Endothelial cell of umbilical vein (primary cell): ENCODE results near the gene GTF3C4. TPM values are rescaled to one million over a fixed set of nuclear protein-coding genes. Genes with fewer than 3 reads are reported as not detected.

Source experiments
- BruUV-seq: library from RNA; stranded (reverse); fragments of 400-500 nt; replicated peaks from 2 replicates; lab custom pipeline; 2021; lab: Mats Ljungman, UMichigan
- CTCF ChIA-PET: fragments of 300-600, 350-600 bp; sonication (Branson Sonifier 250); formaldehyde crosslinking; loops from one replicate; lab custom pipeline; 2021; ENCODE audit warnings: antibody characterized with exemption, inconsistent platforms; lab: Charles Lee
- POLR2A ChIA-PET: fragments of 300-600, 350-600 bp; sonication (Branson Sonifier 250); formaldehyde crosslinking; loops from one replicate; lab custom pipeline; 2021; ENCODE audit warnings: antibody characterized with exemption, inconsistent platforms; lab: Charles Lee
- DNase-seq: peaks from one replicate; pipeline ENCODE4 v3.0.0-alpha.2; 2011; ENCODE audit warnings: low read depth, low spot score
- FAIRE-seq: peaks from 2 replicates; lab custom pipeline; 2011; peaks lifted over from hg19 to GRCh38; lab: Jason Lieb, UNC
- H2AFZ ChIP-seq: 2 replicates; pipeline ENCODE4 v1.6.0; 2012; ENCODE audit warnings: low read depth, low read length, control low read depth, inconsistent platforms
- H3K27ac ChIP-seq: 2 replicates; pipeline ENCODE4 v1.5.1; 2011; ENCODE audit warnings: low read depth, mild to moderate bottlenecking, control low read depth, low read length, moderate library complexity; ENCODE audit not compliant: insufficient read depth
- H3K27me3 ChIP-seq, 2 experiments: 2 replicates each; pipeline versions ENCODE4 v1.6.0 to v1.6.1; 2011; ENCODE audit warnings: low read length in 2 of 2, mixed read lengths in 1 of 2; ENCODE audit not compliant: control insufficient read depth in 2 of 2, insufficient read depth in 2 of 2
- H3K36me3 ChIP-seq, 2 experiments: 2 replicates in 1 of 2; 3 replicates in 1 of 2; pipeline ENCODE4 v1.5.1; 2011; ENCODE audit warnings: low read length in 2 of 2, mild to moderate bottlenecking in 1 of 2, moderate library complexity in 1 of 2; ENCODE audit not compliant: control insufficient read depth in 2 of 2, insufficient read depth in 2 of 2; ENCODE audit errors: extremely low read depth in 1 of 2
- H3K4me1 ChIP-seq: 3 replicates; pipeline ENCODE4 v1.5.1; 2011; ENCODE audit warnings: mild to moderate bottlenecking, low read length; ENCODE audit not compliant: control insufficient read depth, insufficient read depth; ENCODE audit errors: extremely low read depth
- H3K4me2 ChIP-seq: 2 replicates; pipeline ENCODE4 v1.6.1; 2011; ENCODE audit warnings: low read length, control low read depth, mixed read lengths; ENCODE audit not compliant: insufficient read depth
- H3K4me3 ChIP-seq, 3 experiments: fragments of 200-600 bp in 1 of 3; sonication (generic), shearing (Covaris generic) in 1 of 3; replicated peaks in 1 of 3; 2 replicates each; pipeline ENCODE4 v1.5.1; 2011 to 2016; ENCODE audit warnings: control low read depth in 3 of 3, low read length in 3 of 3, mild to moderate bottlenecking in 2 of 3, inconsistent platforms in 1 of 3, low read depth in 1 of 3, moderate library complexity in 1 of 3; ENCODE audit not compliant: insufficient read depth in 1 of 3
- H3K79me2 ChIP-seq: 2 replicates; pipeline ENCODE4 v1.6.0; 2012; ENCODE audit warnings: low read length, inconsistent platforms; ENCODE audit not compliant: control insufficient read depth, insufficient read depth
- H3K9ac ChIP-seq: replicated peaks from 2 replicates; pipeline ENCODE3; 2011; ENCODE audit warnings: low read length, control low read depth; ENCODE audit not compliant: insufficient read depth; ENCODE audit errors: extremely low read depth
- H3K9me1 ChIP-seq: replicated peaks from 3 replicates; pipeline ENCODE4 v1.6.0; 2011; ENCODE audit warnings: mild to moderate bottlenecking, low read length; ENCODE audit not compliant: control insufficient read depth, insufficient read depth; ENCODE audit errors: extremely low read depth
- H3K9me3 ChIP-seq: replicated peaks from 2 replicates; pipeline ENCODE4 v1.5.1; 2012; ENCODE audit warnings: low read length, inconsistent platforms; ENCODE audit not compliant: control insufficient read depth, insufficient read depth
- H4K20me1 ChIP-seq: replicated peaks from 2 replicates; pipeline ENCODE3; 2011; ENCODE audit warnings: mild to moderate bottlenecking, low read length; ENCODE audit not compliant: control insufficient read depth, insufficient read depth; ENCODE audit errors: extremely low read depth
- CTCF ChIP-seq, 2 donors: IDR thresholded peaks; 1 replicate in 1 of 2; 2 replicates in 1 of 2; pipeline ENCODE4 v1.5.1; 2011; ENCODE audit warnings: low read length in 2 of 2, mild to moderate bottlenecking in 2 of 2, moderate library complexity in 2 of 2, control low read depth in 1 of 2, inconsistent platforms in 1 of 2, low read depth in 1 of 2; ENCODE audit not compliant: insufficient read depth in 1 of 2; ENCODE audit errors: extremely low read depth in 1 of 2
- EZH2 ChIP-seq: IDR thresholded peaks from 2 replicates; pipeline ENCODE4 v1.6.1; 2012; ENCODE audit warnings: borderline replicate concordance, low read depth, mild to moderate bottlenecking, moderate library complexity, low read length, inconsistent platforms; ENCODE audit not compliant: severe bottlenecking
- FOS ChIP-seq: IDR thresholded peaks from 2 replicates; pipeline ENCODE4 v1.6.1; 2011; ENCODE audit warnings: mild to moderate bottlenecking, low read length, moderate library complexity, borderline replicate concordance; ENCODE audit not compliant: insufficient read depth
- GATA2 ChIP-seq: IDR thresholded peaks from 2 replicates; pipeline ENCODE4 v1.7.0; 2011; ENCODE audit warnings: low read depth, mild to moderate bottlenecking, moderate library complexity, mixed read lengths, low read length; ENCODE audit not compliant: insufficient read length, insufficient read depth
- JUN ChIP-seq: IDR thresholded peaks from 2 replicates; pipeline ENCODE4 v1.6.1; 2011; ENCODE audit warnings: borderline replicate concordance, low read depth; ENCODE audit not compliant: insufficient read length, insufficient read depth
- MAX ChIP-seq: IDR thresholded peaks from 2 replicates; pipeline ENCODE4 v1.6.1; 2011; ENCODE audit not compliant: insufficient read depth, insufficient read length
- MYC ChIP-seq: IDR thresholded peaks from one replicate; pipeline ENCODE4 v1.6.1; 2011; ENCODE audit warnings: mild to moderate bottlenecking, low read depth, low read length
- POLR2A ChIP-seq: IDR thresholded peaks from 2 replicates; pipeline ENCODE4 v1.6.1; 2012; ENCODE audit warnings: low read depth, mild to moderate bottlenecking, control low read depth, low read length
- POLR2AphosphoS5 ChIP-seq: IDR thresholded peaks from 2 replicates; pipeline ENCODE4 v1.6.1; 2012; ENCODE audit warnings: low read depth, mild to moderate bottlenecking, control low read depth, low read length, moderate library complexity; ENCODE audit not compliant: insufficient read depth
- dilution Hi-C: fragments of 300-500 bp; cut with MboI; formaldehyde crosslinking; loops from one replicate; pipeline ENCODE4 v1.15.0; 2019; ENCODE audit warnings: low sequenced_read_pairs; ENCODE audit not compliant: extremely low pct_ligation_motif_present
- intact Hi-C: fragments of 100-400 bp; cut with micrococcal nuclease; formaldehyde crosslinking; loops from one replicate; pipeline ENCODE4 v1.10.0; 2022
- polyA plus RNA-seq, 4 experiments: library from polyadenylated mRNA; depleted of rRNA in 3 of 4; stranded (reverse) in 3 of 4; unstranded in 1 of 4; fragments of >200 nt; gene quantifications; 2 replicates each; pipeline versions ENCODE4 v1.2.1 to v1.2.3, GENCODE V29; 2011 to 2012; ENCODE audit warnings: missing spikeins in 1 of 4
- total RNA-seq: library from RNA; stranded (reverse); gene quantifications from 2 replicates; pipeline ENCODE4 v1.2.3, GENCODE V29; 2021

The GTF3C4 gene
- total and polyA plus RNA-seq, 2 donors (not counting 3 experiments of a cell fraction or from before 2014, with no cell fraction given): 3.3 to 19.2 TPM

- Histone ChIP-seq H3K9ac (no peak overlapping the region), H3K79me2 (no peaks in the 10 kb centered on the region), H3K4me2 (no peak overlapping the region), H3K27ac (no peak overlapping the region), H2AFZ (no peak overlapping the region), H3K9me3 (no peaks in the 10 kb centered on the region), H3K36me3 (peaks cover 3 to 9% of the 10 kb centered on the region in 2 experiments), H3K27me3 (no peaks in the 10 kb centered on the region), H4K20me1 (peaks cover 3% of the 10 kb centered on the region), H3K9me1 (no peaks in the 10 kb centered on the region), H3K4me1 (no peaks in the 10 kb centered on the region), H3K4me3 (no peak overlapping the region)
- dilution Hi-C loops: no loop called here
- DNase-seq (no peak), FAIRE-seq (no peak)
- POLR2A ChIA-PET: no interaction called here
- TF ChIP-seq FOS (no peak), POLR2A (no peak), CTCF (IDR thresholded peaks at IDR 0.05; ENCODE audit: extremely low read depth in 1 of 2, insufficient read depth in 1 of 2, low read depth in 1 of 2, low read length in 2 of 2) (no peak), JUN (no peak), MYC (no peak), EZH2 (no peak), GATA2 (no peak), POLR2AphosphoS5 (no peak), MAX (no peak)
- intact Hi-C loops: no loop called here
- CTCF ChIA-PET: no interaction called here
- no TSS peak for BruUV-seq
Observed at GRCh38 chr9:132637801-132638200, 32.5 kb upstream of the GTF3C4 start.
